SIG-M5 (cell line): Measurements from ENCODE around the gene LYST.
"Not testable (repeated sequence)": the region's sequence is repeated elsewhere in the genome, so short reads cannot be mapped to it uniquely, and the experiment has no call there.

Experiments
- DNase-seq: peaks from one replicate; lab custom pipeline; 2025; lab: John Stamatoyannopoulos, UW

Gene LYST

GRCh38 chr1:235651170-235651806 is 215.4 kb downstream of the LYST start:
- DNase-seq = no peak

GRCh38 chr1:235650341-235651169 is 216.2 kb downstream of the LYST start:
- DNase-seq = no peak

- DNase-seq = no peak
These were observed 217.1 kb downstream of the LYST start, which contains the start of gene GNG4 for GRCh38 chr1:235649368-235650163. Gene GNG4, minus strand, starts transcription at chr1:235649784. Its CDS starts 65,946 bp downstream, at chr1:235583838.

- DNase-seq = no peak
These were observed 217.7 kb downstream of the LYST start for GRCh38 chr1:235648954-235649367.

- DNase-seq = no peak
These were observed 218.2 kb downstream of the LYST start for GRCh38 chr1:235648407-235648907.

GRCh38 chr1:235647537-235647936 is 219.2 kb downstream of the LYST start:
- DNase-seq = not testable (repeated sequence)

GRCh38 chr1:235646463-235646862 is 220.2 kb downstream of the LYST start:
- DNase-seq = no peak

GRCh38 chr1:235644693-235645305 is 221.9 kb downstream of the LYST start:
- no peak for DNase-seq

GRCh38 chr1:235643837-235644692 is 222.6 kb downstream of the LYST start:
- DNase-seq = no peak

GRCh38 chr1:235642943-235643371 is 223.7 kb downstream of the LYST start:
- no peak for DNase-seq

- DNase-seq = no peak
These were observed 224.4 kb downstream of the LYST start for GRCh38 chr1:235642011-235642942.

GRCh38 chr1:235640580-235640979 is 226.1 kb downstream of the LYST start:
- no peak for DNase-seq

GRCh38 chr1:235639226-235640205 is 227.2 kb downstream of the LYST start:
- no peak for DNase-seq

- DNase-seq = not testable (repeated sequence)
These were observed 228.1 kb downstream of the LYST start for GRCh38 chr1:235638612-235639011.

GRCh38 chr1:235637756-235638534 is 228.8 kb downstream of the LYST start:
- no peak for DNase-seq

- DNase-seq = no peak
These were observed 230.6 kb downstream of the LYST start for GRCh38 chr1:235635938-235636662.
